Nephron progenitor cell (in vitro differentiated cells): Measurements from ENCODE around the gene SELENOT.

Experiments used
- DNase-seq: peaks from one replicate; pipeline ENCODE4 v3.0.0; 2021
- H3K27ac Mint-ChIP-seq: 2 replicates; pipeline ENCODE4 v1.8.0; 2021; ENCODE audit warnings: mild to moderate bottlenecking, moderate library complexity, mixed read lengths
- H3K27me3 Mint-ChIP-seq: 2 replicates; pipeline ENCODE4 v1.8.0; 2021; ENCODE audit warnings: mild to moderate bottlenecking, low read depth, mixed read lengths; ENCODE audit not compliant: poor library complexity
- H3K36me3 Mint-ChIP-seq: 2 replicates; pipeline ENCODE4 v1.8.0; 2021; ENCODE audit warnings: low read depth, mixed read lengths
- H3K4me1 Mint-ChIP-seq: 2 replicates; pipeline ENCODE4 v1.8.0; 2021; ENCODE audit warnings: mixed read lengths
- H3K4me3 Mint-ChIP-seq: 2 replicates; pipeline ENCODE4 v1.8.0; 2021; ENCODE audit warnings: mild to moderate bottlenecking, moderate library complexity, mixed read lengths
- H3K9me3 Mint-ChIP-seq: 2 replicates; pipeline ENCODE4 v1.8.0; 2021; ENCODE audit warnings: mild to moderate bottlenecking, moderate library complexity, mixed read lengths
- TF ChIP-seq, protein P1 (sequence below): fragments of 200-600 bp; sonication (generic); IDR thresholded peaks from 2 replicates; pipeline ENCODE4 v1.5.0; 2021; ENCODE audit warnings: antibody characterized with exemption

SELENOT gene

DNA sequence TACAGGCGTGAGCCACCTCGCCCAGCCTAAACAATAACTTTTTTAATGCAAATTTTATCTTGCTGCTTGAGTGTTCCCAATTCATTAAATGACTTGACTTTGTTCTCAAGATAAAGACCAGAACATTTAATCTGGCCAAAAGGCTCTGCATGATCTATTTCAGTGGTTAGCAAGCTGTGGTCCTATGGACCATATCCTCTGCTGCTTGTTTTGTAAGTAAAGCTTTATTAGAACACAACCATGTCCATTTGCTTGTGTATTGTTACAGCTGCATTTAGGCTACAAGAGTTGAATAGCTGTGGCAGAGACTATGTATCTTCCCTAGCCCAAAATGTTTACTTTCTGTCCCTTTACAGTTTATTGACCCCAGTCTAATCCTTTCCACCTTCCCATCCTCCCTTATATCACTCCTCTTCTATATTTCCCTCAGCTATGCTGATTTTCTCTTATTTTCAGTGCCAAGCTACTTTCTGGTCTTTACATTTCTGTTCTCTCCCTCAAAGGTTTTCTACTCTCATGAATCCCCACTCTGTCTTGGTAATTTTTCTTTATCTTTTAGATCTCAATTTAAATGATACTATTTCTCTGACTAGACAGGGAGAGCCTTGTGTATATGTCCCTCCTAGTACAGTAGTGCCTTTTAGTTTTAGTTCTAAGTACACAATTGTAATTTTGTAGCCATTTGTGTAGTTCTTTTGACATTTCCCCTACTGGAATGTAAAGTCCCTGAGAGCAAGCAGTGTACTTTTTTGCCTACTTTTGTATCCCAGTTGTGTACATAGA, 23.2 kb downstream of the SELENOT start:
- Mint-ChIP-seq H3K27me3 (no peaks in the 10 kb centered on the region), H3K4me3 (no peak overlapping the region), H3K27ac (peak overlapping the region; percentile 71), H3K4me1 (peaks cover 20% of the 10 kb centered on the region), H3K36me3 (peaks cover 47% of the 10 kb centered on the region), H3K9me3 (no peaks in the 10 kb centered on the region)
- DNase-seq, result no peak
- TF ChIP-seq, protein P1, sequence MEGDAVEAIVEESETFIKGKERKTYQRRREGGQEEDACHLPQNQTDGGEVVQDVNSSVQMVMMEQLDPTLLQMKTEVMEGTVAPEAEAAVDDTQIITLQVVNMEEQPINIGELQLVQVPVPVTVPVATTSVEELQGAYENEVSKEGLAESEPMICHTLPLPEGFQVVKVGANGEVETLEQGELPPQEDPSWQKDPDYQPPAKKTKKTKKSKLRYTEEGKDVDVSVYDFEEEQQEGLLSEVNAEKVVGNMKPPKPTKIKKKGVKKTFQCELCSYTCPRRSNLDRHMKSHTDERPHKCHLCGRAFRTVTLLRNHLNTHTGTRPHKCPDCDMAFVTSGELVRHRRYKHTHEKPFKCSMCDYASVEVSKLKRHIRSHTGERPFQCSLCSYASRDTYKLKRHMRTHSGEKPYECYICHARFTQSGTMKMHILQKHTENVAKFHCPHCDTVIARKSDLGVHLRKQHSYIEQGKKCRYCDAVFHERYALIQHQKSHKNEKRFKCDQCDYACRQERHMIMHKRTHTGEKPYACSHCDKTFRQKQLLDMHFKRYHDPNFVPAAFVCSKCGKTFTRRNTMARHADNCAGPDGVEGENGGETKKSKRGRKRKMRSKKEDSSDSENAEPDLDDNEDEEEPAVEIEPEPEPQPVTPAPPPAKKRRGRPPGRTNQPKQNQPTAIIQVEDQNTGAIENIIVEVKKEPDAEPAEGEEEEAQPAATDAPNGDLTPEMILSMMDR, result no peak

DNA sequence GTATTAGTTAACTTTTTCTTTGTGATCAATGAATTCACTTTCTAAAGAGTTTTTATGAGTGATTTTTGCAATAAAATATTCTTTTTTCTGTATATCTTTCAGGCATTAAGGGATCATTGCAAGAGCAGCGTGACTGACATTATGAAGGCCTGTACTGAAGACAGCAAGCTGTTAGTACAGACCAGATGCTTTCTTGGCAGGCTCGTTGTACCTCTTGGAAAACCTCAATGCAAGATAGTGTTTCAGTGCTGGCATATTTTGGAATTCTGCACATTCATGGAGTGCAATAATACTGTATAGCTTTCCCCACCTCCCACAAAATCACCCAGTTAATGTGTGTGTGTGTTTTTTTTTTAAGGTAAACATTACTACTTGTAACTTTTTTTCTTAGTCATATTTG, 24.4 kb downstream of the SELENOT start:
- H3K4me1 Mint-ChIP-seq, result peaks cover 16% of the 10 kb centered on the region
- TF ChIP-seq, protein P1, result no peak
- H3K27ac Mint-ChIP-seq, result no peak overlapping the region
- H3K4me3 Mint-ChIP-seq, result no peak overlapping the region
- H3K27me3 Mint-ChIP-seq, result no peaks in the 10 kb centered on the region
- H3K9me3 Mint-ChIP-seq, result no peaks in the 10 kb centered on the region
- peaks cover 47% of the 10 kb centered on the region for H3K36me3 Mint-ChIP-seq
- no peak for DNase-seq

DNA sequence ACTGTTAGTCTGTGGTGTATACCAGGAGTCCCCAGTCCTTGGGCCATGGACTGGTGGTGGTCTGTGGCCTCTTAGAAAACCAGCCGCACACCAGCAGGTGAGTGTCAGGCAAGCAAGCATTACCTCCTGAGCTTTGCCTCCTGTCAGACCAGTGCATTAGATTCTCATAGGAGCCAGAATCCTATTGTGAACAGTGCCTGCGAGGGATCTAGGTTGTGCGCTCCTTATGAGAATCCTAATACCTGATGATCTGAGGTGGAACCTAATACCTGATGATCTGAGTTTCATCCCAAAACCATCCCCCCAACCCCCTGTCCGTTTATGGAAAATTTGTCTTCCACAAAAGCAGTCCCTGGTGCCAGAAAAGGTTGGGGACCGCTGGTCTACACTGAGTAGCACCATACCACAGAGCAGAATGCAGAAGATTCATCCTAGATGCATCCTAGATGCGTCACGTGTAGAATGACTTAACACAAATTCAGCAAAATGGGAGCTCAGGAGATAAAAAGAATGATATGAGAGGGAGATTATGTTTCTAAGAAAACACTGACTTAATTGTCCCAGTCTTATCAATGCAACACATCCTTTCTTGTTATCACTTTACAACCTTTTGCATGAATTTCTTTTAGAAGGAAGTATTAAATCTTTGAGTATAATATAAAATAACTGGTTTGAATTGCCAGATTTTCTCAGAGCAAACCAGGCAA, 28.5 kb downstream of the SELENOT start:
- H3K27ac Mint-ChIP-seq, result peak overlapping the region; percentile 57
- H3K4me1 Mint-ChIP-seq, result peaks cover 30% of the 10 kb centered on the region
- peaks cover 34% of the 10 kb centered on the region for H3K36me3 Mint-ChIP-seq
- no peaks in the 10 kb centered on the region for H3K9me3 Mint-ChIP-seq
- no peak overlapping the region for H3K4me3 Mint-ChIP-seq
- DNase-seq, result no peak
- TF ChIP-seq, protein P1, result no peak
- H3K27me3 Mint-ChIP-seq, result no peaks in the 10 kb centered on the region

DNA sequence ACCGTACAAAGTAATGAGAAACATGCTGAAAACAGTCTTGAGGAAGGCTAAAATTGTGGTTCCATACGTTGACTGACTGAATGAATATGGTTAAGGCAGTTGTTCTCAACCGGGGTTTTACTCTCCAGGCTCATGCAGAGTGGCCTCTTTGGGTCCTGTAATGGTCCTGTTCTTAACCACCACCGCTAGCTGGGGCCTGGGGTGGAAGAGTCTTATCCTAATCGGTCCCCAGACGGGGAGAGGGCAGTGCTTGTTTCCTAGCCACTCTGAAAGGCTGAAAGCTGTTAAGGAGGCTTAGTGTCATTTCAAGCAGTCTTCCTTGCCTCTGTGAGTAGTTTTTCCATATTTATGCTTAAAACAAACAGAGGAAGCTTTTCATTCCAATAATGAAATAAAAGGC, 32.0 kb downstream of the SELENOT start:
- H3K9me3 Mint-ChIP-seq, result no peaks in the 10 kb centered on the region
- TF ChIP-seq, protein P1, result no peak
- H3K27me3 Mint-ChIP-seq, result no peaks in the 10 kb centered on the region
- peaks cover 30% of the 10 kb centered on the region for H3K4me1 Mint-ChIP-seq
- H3K36me3 Mint-ChIP-seq, result peaks cover 9% of the 10 kb centered on the region
- no peak overlapping the region for H3K4me3 Mint-ChIP-seq
- DNase-seq, result no peak
- no peak overlapping the region for H3K27ac Mint-ChIP-seq

DNA sequence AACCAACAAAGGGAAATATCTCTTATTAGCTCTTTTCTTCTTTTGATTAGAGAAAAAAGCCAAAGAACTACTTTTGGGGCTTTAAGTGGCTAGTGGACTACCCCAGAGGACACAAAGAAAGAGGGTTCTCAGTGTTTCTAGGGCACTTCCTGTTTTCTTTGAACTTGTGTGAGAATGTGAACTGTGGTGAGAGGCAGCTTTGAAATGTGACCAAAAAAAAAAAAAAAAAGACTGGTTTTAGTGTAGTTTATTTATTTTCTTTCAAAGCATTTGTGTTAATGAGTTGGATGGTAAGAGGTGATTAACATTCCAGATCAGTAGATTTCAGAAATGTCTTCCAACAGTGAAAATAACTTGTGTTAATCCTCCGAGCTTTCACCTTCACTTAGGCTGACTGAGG, 32.4 kb downstream of the SELENOT start:
- Mint-ChIP-seq H3K9me3 (no peaks in the 10 kb centered on the region), H3K4me3 (no peak overlapping the region), H3K4me1 (peaks cover 30% of the 10 kb centered on the region), H3K36me3 (peaks cover 7% of the 10 kb centered on the region), H3K27ac (no peak overlapping the region), H3K27me3 (no peaks in the 10 kb centered on the region)
- TF ChIP-seq, protein P1, result no peak
- no peak for DNase-seq

DNA sequence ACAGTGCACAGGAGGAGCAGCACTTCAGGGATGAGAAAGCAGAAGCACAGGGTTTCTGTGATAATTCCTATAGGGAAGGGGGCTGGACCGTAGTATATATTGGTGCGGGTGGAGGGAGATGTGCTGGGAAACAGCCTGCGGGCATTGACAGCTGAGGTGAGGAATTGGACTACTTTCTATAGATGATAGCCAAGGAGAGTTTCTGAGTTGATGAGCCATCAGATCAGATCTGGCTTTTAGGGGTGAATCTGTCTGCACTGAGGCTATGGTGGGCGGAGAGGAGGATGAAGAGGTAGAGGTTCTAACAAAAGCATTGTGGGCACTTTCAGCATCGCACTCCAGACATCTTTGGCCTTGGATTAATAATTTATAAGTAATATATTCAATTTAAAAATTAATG, 33.1 kb downstream of the SELENOT start:
- Mint-ChIP-seq H3K36me3 (peaks cover 4% of the 10 kb centered on the region), H3K4me1 (peaks cover 30% of the 10 kb centered on the region), H3K27me3 (no peaks in the 10 kb centered on the region), H3K4me3 (no peak overlapping the region), H3K9me3 (no peaks in the 10 kb centered on the region), H3K27ac (no peak overlapping the region)
- TF ChIP-seq, protein P1, result no peak
- DNase-seq, result no peak
